ENCODE results near the gene INF2. TPM values are rescaled to one million over a fixed set of nuclear protein-coding genes. Genes with fewer than 3 reads are reported as not detected.

The INF2 gene
- total RNA-seq, 3 donors from 2014 or later, result 132 to 216 (median 176) TPM

GRCh38 chr14:104739026-104739425 lies 49.6 kb downstream of the INF2 start:
- no peaks in the 10 kb centered on the region for H3K36me3 ChIP-seq (ENCODE audit: low read depth)
- no peaks in the 10 kb centered on the region for H3K9me3 ChIP-seq
- no peaks in the 10 kb centered on the region for H3K4me1 ChIP-seq (ENCODE audit: low read depth)
- no peak overlapping the region for H3K4me3 ChIP-seq
- DNase-seq (no peak), ATAC-seq (no peak)
- TF ChIP-seq CTCF (IDR thresholded peaks at IDR 0.05), result no peak
- intact Hi-C loops (cut with DNase I, micrococcal nuclease), result no loop called here

GRCh38 chr14:104739546-104740516 lies 50.4 kb downstream of the INF2 start:
- TF ChIP-seq CTCF (IDR thresholded peaks at IDR 0.05), result no peak
- DNase-seq (peak in 2 of 3 donors; percentile 44 to 50), ATAC-seq (peak; percentile 59)
- intact Hi-C loops (cut with DNase I, micrococcal nuclease), result no loop called here
- no peaks in the 10 kb centered on the region for H3K9me3 ChIP-seq
- H3K36me3 ChIP-seq (ENCODE audit: low read depth), result no peaks in the 10 kb centered on the region
- H3K4me1 ChIP-seq (ENCODE audit: low read depth), result no peaks in the 10 kb centered on the region
- H3K4me3 ChIP-seq, result no peak overlapping the region

- intact Hi-C loops (cut with DNase I, micrococcal nuclease), result no loop called here
- Histone ChIP-seq H3K36me3 (ENCODE audit: low read depth) (no peaks in the 10 kb centered on the region), H3K9me3 (no peaks in the 10 kb centered on the region), H3K4me3 (no peak overlapping the region), H3K4me1 (ENCODE audit: low read depth) (peaks cover 5% of the 10 kb centered on the region)
- TF ChIP-seq CTCF (IDR thresholded peaks at IDR 0.05), result no peak
- no peak for ATAC-seq
- DNase-seq, result peak in 1 of 3 donors; percentile 52
Measured at GRCh38 chr14:104741108-104741802, 51.8 kb downstream of the INF2 start.

- Histone ChIP-seq H3K9me3 (no peaks in the 10 kb centered on the region), H3K36me3 (ENCODE audit: low read depth) (no peaks in the 10 kb centered on the region), H3K4me1 (ENCODE audit: low read depth) (peaks cover 9% of the 10 kb centered on the region), H3K4me3 (no peak overlapping the region)
- intact Hi-C loops (cut with DNase I, micrococcal nuclease), result no loop called here
- no peak for TF ChIP-seq CTCF (IDR thresholded peaks at IDR 0.05)
- DNase-seq, result peak in 1 of 3 donors; percentile 43
- ATAC-seq, result no peak
Measured at GRCh38 chr14:104741803-104742251, 52.4 kb downstream of the INF2 start.

GRCh38 chr14:104742586-104743455 lies 53.4 kb downstream of the INF2 start:
- ATAC-seq (no peak), DNase-seq (peak in 1 of 3 donors; percentile 37)
- Histone ChIP-seq H3K4me1 (ENCODE audit: low read depth) (peaks cover 18% of the 10 kb centered on the region), H3K4me3 (no peak overlapping the region), H3K9me3 (no peaks in the 10 kb centered on the region), H3K36me3 (ENCODE audit: low read depth) (no peaks in the 10 kb centered on the region)
- intact Hi-C loops (cut with DNase I, micrococcal nuclease), result no loop called here
- no peak for TF ChIP-seq CTCF (IDR thresholded peaks at IDR 0.05)
